Left renal cortex interstitium (tissue), 4 donors: Measurements from ENCODE around the gene PPARG. TPM values are rescaled to one million over a fixed set of nuclear protein-coding genes. Genes with fewer than 3 reads are reported as not detected.
A peak's percentile ranks its signal among the peaks of the same experiment; 100 is the strongest.
"Not testable (repeated sequence)": the region's sequence is repeated elsewhere in the genome, so short reads cannot be mapped to it uniquely, and the experiment has no call there.

Source experiments
- DNase-seq, 4 donors: peaks; one replicate each; pipeline ENCODE4 v3.0.0-alpha.2; 2013; ENCODE audit warnings: low read depth in 4 of 4, low spot score in 2 of 4, missing footprints in 1 of 4
- polyA plus RNA-seq, 4 donors: library from polyadenylated mRNA; unstranded; fragments of 120-200 nt; gene quantifications; one replicate each; pipeline ENCODE4 v1.2.1, GENCODE V29; 2013; ENCODE audit not compliant: insufficient read length in 4 of 4

PPARG gene
- 10 to 100 TPM; 22.6 to 29.5 (median 27.5) TPM for polyA plus RNA-seq

DNA sequence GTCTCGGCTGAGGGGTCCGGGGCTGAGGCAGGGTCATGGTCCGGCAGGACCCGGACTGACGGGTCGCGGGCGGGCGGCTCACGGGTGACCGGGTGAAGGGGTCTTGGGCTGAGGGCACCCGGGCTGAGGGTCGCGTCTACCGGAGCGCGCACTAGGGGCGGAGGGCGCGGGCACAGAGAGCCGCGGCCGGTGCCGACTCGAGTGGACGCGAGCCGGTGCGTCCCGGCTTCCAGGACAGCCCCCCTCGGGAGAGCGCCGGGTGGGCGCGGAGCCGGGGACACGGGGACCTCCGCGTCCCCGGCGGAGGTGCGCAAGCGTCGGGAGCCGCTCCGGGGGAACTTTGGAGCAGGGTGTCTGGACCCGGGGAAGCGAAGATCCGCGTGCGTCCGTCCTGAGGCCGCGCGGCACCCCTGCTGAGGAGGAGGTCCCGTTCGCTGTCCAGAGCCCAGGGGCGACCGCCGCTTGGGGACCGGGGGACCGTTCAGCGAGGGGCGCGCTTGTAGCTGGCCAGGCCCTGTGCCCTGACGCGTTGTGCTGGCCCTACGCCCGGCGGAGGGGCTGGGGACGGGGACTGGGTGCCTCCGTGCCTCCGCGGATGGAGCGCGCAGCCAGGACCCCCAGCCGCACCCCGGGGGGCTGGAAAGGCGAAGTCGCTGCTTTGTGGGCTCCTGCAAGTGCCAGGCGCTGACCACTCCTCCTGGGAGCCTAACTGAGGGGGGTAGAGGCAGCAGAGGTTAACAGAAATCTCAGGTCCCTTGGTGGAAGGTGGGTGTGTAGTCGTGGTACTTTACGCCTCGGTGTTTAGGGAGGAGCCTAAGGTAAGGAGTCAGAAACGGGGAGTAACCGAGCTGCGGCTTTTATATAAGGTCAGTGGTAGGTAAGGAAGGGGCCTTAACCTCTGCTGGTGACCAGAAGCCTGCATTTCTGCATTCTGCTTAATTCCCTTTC is at the start of gene PPARG:
TSS of gene PPARG (plus strand) at position 889 of the 948 bp plus-strand sequence. CDS start 90,642 bp downstream, outside the sequence.
- peak in 1 of 4 donors; percentile 31 for DNase-seq

DNA sequence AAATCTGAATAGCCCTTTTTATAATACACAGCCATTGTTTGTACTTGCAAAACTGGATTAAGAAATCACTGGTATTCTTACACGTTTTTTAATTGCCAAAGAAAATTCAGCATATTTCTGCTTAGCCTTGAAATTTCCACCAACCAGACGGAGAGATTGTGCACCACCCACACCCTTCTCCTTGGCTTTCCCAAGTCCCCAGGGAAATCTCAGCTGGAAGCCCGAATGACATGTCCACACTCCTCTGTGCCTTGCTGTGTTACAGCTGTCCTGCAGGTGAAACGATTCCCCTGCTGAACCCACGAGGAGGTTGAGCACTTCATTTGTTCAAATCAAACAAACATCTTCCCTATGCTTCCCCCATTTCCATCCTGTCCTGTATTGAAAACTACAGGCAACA is 49.6 kb upstream of the PPARG start:
- DNase-seq, result no peak

DNA sequence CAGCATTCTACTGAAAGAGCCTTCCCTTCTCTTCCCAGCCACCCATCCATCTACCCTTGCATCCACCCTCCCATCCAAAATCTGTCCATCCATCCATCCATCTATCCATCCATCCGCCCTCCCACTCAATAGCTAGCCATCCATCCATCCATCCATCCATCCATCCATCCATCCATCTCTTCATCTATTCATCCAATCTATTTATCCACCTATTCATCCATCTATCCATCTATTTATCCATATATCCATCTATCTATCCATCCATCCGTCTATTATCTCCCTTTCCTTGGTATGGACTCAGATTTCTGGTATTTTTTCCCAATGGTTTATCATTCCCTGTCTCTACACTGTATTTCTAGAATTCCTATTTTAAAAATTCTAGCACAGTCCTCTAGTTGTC is 46.1 kb upstream of the PPARG start:
- no peak for DNase-seq

DNA sequence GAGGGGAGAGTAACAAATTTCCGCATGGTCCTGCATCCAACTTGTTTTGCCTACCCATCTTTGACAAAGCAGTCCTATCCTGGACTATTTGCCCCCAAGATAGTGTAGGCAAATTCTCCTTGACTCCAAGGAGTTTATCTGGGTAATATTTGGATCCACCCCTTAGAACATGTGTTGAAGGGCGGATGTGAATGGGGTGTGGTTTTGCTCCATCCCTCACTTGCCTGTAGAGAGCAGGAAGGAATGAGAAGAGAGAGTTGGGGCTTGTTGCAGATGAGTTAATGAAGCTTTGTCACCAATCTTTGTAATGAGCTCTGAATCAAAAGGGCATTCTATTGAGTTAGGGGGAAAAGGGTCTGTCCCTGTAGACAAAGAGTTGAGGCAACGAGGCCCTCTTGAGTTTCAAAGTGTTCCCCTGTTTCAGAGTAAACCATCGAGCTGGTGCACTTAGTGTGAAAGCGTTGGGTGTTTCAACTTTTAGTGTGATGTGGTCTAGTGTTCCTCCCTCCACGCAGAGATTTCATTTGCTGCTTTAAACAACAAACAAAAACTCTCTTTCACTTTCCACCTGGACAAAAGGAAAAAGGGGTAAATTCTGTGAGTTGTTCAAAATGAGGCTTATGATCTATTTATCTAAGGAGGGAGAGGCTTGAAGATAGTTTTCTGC is 42.2 kb upstream of the PPARG start:
- DNase-seq, result no peak

DNA sequence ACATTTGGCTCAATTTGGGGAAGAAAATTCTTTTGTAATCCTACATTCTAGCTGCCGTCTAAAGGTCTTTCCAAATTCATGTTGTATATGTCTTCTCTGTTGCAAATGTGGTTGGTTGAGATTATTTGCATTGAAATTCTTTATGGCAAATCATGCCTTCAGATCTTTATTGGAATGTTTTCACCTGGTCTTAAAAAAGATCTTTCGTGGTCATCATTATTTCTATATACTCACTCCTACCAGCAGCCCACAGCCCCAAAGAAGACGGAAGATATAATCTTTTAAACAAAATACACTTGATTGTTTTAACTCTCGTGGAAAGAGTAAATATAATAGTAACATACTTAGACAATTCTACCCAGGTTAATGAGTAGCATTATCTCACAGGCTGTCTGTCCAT is 41.5 kb upstream of the PPARG start:
- DNase-seq, result no peak

DNA sequence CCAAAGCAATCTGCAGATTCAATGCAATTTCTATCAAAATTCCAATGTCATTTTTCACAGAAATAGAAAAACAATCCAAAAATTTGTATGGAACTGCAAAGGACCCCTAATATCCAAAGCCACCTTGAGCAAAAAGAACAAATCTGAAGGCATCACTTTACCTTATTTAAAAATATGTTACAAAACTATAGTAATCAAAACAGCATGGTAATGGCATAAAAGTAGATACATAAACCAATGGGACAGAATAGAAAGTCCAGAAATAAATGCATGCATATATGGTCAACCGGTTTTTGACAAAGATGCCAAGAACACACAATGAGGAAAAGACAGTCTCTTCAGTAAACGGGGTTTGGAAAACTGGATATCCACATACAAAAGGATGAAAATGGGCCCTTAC is 39.4 kb upstream of the PPARG start:
- DNase-seq, result no peak

DNA sequence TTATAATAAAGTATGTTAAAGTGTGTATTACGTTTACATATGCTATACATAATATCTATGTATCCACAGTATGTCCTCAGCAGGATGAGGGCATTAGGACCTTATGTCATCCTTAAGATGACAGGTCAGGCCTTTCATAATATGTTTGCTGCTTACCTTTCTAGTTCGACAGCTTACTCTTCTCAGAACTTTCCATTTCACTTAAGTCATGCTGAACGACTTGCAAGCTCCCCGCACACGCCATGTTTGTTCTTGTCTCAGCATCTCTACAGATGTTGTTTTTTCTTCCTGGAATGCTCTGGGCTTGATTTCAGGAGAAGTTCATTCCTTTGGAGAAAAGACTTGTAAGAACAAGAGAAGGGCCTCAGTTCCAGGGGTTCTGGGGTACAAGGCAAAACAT is 36.0 kb upstream of the PPARG start:
- DNase-seq, result no peak

DNA sequence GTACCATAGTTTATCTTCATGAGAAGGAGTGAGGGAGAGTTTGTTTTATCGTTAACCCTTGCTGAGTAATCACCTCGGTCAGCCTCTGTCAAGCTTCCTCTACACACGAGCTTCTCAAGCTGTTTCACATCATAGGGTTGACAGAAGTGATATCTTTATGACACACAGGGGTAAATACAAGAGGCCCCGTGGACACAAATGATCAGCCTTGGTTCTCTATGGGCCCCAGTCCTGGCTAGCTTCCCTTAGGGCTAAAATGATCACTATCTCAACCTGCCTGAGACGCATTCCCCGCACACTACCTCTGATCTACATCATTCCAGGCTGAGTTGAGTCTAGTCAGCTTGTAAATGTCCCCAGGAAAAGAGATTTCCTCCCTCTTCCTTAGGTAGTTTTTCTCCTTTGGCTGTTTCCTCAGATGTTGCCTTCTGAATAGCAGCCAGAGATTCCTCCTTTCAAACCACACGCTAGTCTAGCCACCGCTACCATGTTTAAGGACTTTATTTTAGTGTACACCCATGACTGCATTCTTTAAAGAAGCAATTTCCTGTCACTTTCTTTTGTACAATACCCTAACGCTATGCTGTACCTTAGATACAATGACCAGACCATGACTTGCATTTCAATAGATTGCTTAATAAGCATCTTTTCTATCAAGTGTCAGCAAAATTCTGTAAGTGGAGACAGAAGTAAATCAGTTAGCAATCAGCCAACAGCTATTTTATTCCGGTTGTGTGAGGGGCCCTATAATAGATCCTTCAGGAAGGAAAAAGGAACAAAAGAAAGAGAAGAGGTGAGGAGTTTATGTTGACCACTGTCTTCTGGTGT is 35.1 kb upstream of the PPARG start:
- peak in 1 of 4 donors; percentile 27 for DNase-seq

DNA sequence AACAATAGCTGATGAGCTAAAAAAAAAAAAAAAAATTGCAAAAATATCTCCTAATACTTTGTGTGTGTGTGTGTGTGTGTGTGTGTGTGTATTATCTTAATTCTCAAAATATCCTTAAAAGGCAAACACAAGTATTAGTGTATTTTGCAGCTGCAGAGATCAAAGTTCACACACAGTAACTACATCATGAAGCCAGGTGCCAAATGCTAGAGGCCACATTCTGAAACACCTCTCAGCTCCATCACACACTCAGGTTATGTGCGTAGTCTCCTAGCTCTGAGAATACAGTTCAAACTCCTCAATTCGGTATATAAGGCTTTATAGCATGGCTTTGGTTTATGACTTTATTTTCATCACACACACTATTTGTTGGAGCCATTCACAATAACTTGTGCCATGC is 33.5 kb upstream of the PPARG start:
- no peak for DNase-seq

DNA sequence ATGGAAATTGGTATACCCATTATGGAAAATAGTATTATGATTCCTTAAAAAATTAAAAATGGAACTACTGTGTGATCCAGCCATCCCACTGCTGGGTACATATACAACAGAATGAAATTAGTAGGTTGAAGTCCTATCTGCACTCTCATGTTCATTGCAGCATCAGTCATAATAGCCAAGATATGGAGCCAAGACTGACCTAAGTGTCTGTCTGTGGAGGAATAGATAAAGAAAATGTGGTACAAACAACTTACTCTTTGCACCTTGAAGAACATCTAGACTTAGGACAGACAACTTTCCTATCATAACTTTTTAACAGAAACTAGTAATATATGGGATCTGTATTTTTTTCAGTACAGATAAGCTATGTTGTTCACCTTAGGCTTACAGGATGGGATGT is 30.0 kb upstream of the PPARG start:
- no peak for DNase-seq

DNA sequence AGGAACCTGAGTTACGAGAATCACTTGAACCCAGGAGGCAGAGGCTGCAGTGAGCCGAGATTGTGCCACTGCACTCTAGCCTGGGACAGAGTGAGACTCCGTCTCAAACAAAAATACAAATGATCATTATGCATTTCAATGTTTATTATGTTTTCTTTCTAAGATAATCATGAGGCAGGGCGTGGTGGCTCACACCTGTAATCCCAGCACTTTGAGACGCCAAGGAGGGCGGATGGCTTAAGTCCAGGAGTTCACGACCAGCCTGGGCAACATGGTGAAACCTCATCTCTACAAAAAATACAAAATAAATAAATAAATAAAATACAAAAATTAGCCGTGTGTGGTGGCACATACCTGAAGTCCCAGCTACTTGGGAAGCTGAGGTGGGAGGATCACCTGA is 26.7 kb upstream of the PPARG start:
- not testable (repeated sequence) for DNase-seq

DNA sequence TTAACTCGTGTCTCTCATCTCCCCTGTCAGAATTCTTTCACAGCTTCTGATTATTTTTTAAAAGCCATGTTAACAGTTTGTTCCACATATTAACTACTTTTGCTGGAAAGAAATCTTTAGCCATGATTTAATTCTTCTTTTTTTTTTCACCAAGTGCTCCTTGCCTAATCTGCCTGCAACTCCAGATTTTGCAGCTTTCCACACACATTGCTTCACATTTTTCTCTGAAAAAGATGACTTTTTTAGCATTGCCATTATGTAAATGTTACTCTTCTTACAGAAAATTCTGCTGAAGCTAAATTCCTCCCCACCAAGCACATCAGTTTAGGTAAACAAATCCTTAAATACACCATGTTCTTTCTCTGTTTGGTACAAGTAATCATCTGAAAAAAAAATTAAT is 23.4 kb upstream of the PPARG start:
- DNase-seq, result no peak

DNA sequence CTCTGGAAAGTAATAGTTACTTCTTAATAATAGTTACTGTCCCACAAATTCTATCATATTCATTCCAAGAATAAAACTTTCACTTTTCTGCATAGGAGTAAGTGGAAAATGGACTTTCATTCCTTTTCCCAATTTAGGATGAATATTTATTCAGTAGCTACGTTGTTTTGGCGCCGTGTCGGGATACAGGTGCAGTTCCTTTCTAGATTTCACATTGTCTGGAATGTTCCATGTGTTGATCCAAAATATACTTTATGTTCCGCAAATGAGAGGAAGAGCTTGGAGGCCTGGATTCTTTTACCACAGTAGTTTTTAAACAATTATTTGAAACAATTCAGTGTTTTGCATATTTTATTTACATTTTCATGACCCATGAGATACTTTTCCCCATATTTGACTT is 22.8 kb upstream of the PPARG start:
- no peak for DNase-seq

DNA sequence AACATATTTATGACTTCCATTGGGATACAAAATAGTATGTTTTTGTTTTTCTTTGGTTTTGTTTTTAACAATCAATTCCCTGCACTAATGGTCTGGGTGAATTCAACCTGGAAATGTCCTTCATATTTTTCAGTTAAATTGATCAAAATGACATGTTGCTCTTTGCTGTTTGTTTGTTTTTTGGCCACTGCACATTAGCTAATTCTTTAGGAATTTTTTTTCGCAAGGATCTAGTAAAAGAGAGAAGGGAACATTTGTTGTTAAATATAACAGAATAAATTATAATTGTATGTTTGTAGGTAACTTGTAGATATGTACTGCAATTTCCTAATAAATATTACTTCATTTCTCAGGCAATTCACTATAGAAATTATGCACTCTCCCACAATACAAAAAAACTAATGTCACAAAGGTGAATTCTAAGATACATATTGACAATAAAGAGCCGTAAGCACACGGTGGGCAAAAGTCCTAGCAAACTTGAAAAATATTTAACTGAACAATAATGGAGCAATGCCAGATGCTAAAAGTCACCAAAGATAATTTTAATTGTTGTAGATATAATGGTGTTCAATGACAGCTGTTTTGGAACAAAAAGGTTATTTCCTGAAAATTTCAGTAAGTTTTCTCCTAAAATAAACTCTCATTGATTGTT is 21.4 kb upstream of the PPARG start:
- DNase-seq, result no peak

DNA sequence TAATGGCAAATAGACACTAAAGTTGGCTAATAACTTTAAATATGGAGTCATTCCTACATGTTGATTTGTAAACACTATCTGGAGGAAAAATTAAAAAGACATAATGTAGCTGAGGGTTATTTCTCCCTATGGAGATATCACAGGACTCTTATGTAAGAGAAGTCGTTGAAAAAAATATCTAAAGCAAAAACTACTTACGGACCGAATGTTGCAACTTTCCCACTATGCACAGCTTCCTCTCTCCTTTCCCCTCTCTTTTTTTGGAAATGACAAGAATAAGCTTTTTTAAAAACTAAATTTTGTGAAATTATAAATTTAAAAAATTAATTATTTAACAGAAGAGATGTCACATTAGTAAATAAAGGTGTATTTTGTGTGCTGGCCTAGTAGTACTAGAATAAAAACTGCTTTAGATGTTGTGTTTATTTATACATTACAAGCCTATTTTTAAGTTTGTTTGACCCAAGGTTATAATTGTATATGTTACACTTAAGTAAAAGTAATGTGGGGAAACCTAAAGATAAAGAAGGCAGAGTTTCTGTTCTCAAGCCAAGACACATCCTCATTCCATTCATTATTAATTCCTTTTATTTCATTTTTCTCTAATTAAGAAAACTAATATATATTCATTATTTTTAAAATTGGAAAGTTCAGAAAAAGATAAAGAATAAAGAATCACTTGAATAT is 20.7 kb upstream of the PPARG start:
- no peak for DNase-seq

DNA sequence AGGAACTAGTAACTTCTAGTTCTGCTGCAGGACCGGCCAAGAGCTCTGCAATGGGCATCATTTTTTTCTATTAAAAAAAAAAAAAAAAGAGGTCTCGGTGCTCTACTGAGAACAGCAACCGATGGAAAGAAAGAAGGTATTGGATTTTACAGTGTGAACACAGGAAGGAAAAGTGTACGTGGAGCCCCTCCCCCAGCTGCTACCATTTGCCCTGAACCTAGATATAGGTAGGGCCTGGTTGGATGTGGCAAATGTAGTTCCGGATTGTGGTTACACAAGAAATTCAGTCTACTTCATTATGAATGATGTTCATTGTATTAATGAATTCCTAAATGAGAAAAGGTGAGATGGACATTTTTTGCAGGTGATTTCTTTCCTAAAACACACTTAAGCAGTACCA is 17.9 kb upstream of the PPARG start:
- no peak for DNase-seq

DNA sequence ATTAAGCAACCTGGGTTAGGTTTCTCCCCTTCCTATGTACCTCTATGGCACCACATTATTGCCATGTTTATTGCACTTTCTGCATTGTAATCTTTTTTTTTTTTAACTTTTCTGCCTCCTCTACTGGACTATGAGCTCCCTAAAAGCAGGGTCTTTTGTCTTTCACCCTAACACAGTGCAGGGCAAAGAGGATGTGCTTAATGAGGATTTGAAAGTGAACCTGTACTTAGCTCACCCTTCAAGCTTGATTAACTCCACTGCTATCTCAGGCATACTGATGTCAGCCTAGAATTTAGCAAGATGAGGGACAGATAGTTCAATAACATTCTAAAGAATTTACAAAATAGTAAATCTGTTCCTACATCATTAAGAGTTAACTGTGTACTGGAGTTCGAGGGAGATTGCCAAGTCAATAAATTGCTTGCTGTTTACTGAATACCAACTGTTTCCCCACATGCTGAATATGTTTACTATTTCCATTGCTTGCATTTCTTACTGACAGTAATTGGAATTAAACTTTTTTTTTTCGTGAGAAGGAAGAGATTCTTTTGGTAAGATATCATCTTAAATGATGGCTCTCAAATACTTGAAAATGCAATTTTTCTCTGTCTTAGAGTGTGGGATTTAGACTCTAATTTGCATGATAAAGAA is 15.7 kb upstream of the PPARG start:
- DNase-seq, result no peak

DNA sequence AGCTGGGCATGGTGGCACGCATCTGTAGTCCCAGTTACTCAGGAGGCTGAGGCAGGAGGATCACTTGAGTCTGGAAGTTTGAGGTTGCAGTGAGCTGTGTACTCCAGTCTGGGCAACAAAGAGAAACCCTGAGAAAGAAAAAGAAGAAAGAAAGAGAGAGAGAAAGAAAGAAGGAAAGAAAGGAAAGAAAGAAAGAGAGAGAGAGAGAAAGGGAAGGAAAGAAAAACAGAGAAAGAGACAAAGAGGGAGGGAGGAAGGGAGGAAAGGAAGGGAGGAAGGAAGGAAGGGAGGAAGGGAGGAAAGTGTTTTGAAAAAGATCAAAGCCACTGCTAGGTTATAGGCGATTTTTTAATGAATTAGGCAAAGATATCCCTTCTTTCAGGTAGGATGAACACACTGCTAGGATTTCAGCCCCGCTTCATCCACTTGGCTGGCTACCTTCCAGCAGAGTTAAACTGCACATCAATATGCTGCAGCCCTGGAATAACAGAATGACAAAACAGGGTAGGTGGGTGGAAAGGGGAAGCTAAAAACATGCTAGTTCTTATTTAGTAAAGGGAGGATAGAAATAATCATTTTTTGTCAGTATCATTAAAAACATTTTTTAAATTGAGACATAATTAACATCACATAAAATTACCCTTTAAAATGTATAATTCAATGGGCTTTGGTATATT is 12.8 kb upstream of the PPARG start:
- no peak for DNase-seq

DNA sequence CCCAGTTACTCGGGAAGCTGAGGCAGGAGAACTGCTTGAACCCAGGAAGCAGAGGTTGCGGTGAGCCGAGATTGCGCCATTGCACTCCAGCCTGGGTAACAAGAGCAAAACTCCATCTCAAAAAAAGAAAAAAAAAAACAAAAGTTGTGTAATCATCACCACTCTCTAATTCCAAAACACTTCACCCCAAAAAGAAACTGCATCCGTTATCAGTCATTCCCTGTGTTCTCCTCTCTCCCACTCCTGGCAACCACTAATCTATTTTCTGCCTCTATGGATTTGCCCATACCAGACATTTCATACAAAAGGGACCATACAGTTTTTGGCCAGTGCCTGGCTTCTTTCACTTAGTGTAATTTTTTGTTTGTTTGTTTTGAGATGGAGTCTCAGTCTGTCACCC is 12.0 kb upstream of the PPARG start:
- DNase-seq, result not testable (repeated sequence)
